Mesenchymal stem cell (in vitro differentiated cells and primary cell): ENCODE measurements around the gene HYAL4.

Experiments
- DNase-seq: peaks from one replicate; pipeline ENCODE4 v3.0.0-alpha.2; 2013
- H2AFZ ChIP-seq: one replicate; pipeline ENCODE4 v1.6.1; 2013; ENCODE audit warnings: low read depth, mild to moderate bottlenecking, control low read depth, inconsistent platforms, low read length, moderate library complexity
- H2AK5ac ChIP-seq: 2 replicates; pipeline ENCODE4 v1.6.1; 2013; ENCODE audit warnings: low read length, moderate library complexity, mild to moderate bottlenecking, inconsistent platforms; ENCODE audit not compliant: severe bottlenecking
- H2BK120ac ChIP-seq: one replicate; pipeline ENCODE4 v1.6.1; 2013; ENCODE audit warnings: low read depth, mild to moderate bottlenecking, inconsistent platforms, low read length, moderate library complexity
- H2BK12ac ChIP-seq, 2 experiments: one replicate each; pipeline ENCODE4 v1.6.1; 2013; ENCODE audit warnings: inconsistent platforms in 2 of 2, low read length in 2 of 2, mild to moderate bottlenecking in 2 of 2, moderate library complexity in 2 of 2, control low read depth in 1 of 2
- H2BK15ac ChIP-seq: one replicate; pipeline ENCODE4 v1.6.1; 2013; ENCODE audit warnings: mild to moderate bottlenecking, low read depth, inconsistent platforms; ENCODE audit not compliant: poor library complexity, severe bottlenecking
- H2BK5ac ChIP-seq: 2 replicates; pipeline ENCODE4 v1.6.1; 2013; ENCODE audit warnings: low read depth, mild to moderate bottlenecking, low read length, control low read depth, inconsistent platforms; ENCODE audit not compliant: poor library complexity, severe bottlenecking
- H3K14ac ChIP-seq, 2 experiments: one replicate each; pipeline ENCODE4 v1.6.1; 2013; ENCODE audit warnings: inconsistent platforms in 2 of 2, low read length in 2 of 2, control low read depth in 1 of 2, mild to moderate bottlenecking in 1 of 2, moderate library complexity in 1 of 2
- H3K18ac ChIP-seq, 2 experiments: one replicate each; pipeline ENCODE4 v1.6.1; 2013; ENCODE audit warnings: inconsistent platforms in 2 of 2, low read length in 2 of 2, control low read depth in 1 of 2, low read depth in 1 of 2, mild to moderate bottlenecking in 1 of 2
- H3K23ac ChIP-seq, 2 experiments: one replicate each; pipeline ENCODE4 v1.6.1; 2013; ENCODE audit warnings: inconsistent platforms in 2 of 2, low read length in 2 of 2, mild to moderate bottlenecking in 2 of 2, moderate library complexity in 2 of 2, control low read depth in 1 of 2
- H3K27ac ChIP-seq: 2 replicates; pipeline ENCODE4 v1.5.1; 2013; ENCODE audit warnings: mild to moderate bottlenecking, moderate library complexity, low read length, control low read depth, inconsistent platforms; ENCODE audit not compliant: poor library complexity, severe bottlenecking
- H3K27me3 ChIP-seq, 2 experiments: 2 replicates each; pipeline versions ENCODE4 v1.6.1 to v1.7.0; 2013; ENCODE audit warnings: low read length in 2 of 2, mild to moderate bottlenecking in 2 of 2, moderate library complexity in 2 of 2, control low read depth in 1 of 2, inconsistent platforms in 1 of 2; ENCODE audit not compliant: control insufficient read depth in 1 of 2, insufficient read depth in 1 of 2
- H3K36me3 ChIP-seq, 2 experiments: 2 replicates each; pipeline versions ENCODE4 v1.6.1 to v1.7.0; 2013; ENCODE audit warnings: low read length in 2 of 2, control low read depth in 1 of 2, inconsistent platforms in 1 of 2, low read depth in 1 of 2, mild to moderate bottlenecking in 1 of 2; ENCODE audit not compliant: insufficient read depth in 2 of 2, control insufficient read depth in 1 of 2
- H3K4ac ChIP-seq, 2 experiments: one replicate each; pipeline ENCODE4 v1.6.1; 2013; ENCODE audit warnings: inconsistent platforms in 2 of 2, low read length in 2 of 2, mild to moderate bottlenecking in 2 of 2, moderate library complexity in 2 of 2, control low read depth in 1 of 2, low read depth in 1 of 2
- H3K4me1 ChIP-seq: 2 replicates; pipeline ENCODE4 v1.6.1; 2013; ENCODE audit warnings: low read depth, low read length, control low read depth; ENCODE audit not compliant: control insufficient read depth, insufficient read depth
- H3K4me2 ChIP-seq: 2 replicates; pipeline ENCODE4 v1.6.1; 2013; ENCODE audit warnings: low read length, mild to moderate bottlenecking, inconsistent platforms; ENCODE audit not compliant: poor library complexity, severe bottlenecking
- H3K4me3 ChIP-seq, 2 experiments: 2 replicates each; pipeline versions ENCODE4 v1.5.1 to v1.7.0; 2013; ENCODE audit warnings: low read length in 2 of 2, mild to moderate bottlenecking in 2 of 2, control low read depth in 1 of 2, low read depth in 1 of 2; ENCODE audit not compliant: insufficient read depth in 1 of 2
- H3K79me1 ChIP-seq: replicated peaks from 2 replicates; pipeline ENCODE4 v1.6.1; 2013; ENCODE audit warnings: mild to moderate bottlenecking, control low read depth, low read length, inconsistent platforms; ENCODE audit not compliant: poor library complexity, severe bottlenecking
- H3K9ac ChIP-seq: 2 replicates; pipeline ENCODE4 v1.7.0; 2013; ENCODE audit warnings: mild to moderate bottlenecking, low read length, moderate library complexity
- H3K9me3 ChIP-seq: 2 replicates; pipeline ENCODE4 v1.7.0; 2013; ENCODE audit warnings: mild to moderate bottlenecking, low read length; ENCODE audit not compliant: control insufficient read depth
- H4K8ac ChIP-seq: one replicate; pipeline ENCODE4 v1.6.1; 2013; ENCODE audit warnings: inconsistent platforms, mild to moderate bottlenecking, low read length, moderate library complexity
- H4K91ac ChIP-seq: one replicate; pipeline ENCODE4 v1.6.1; 2013; ENCODE audit warnings: mild to moderate bottlenecking, low read length, inconsistent platforms
- WGBS: methylation state at CpG from one replicate; pipeline ENCODE4 v1.1.7; 2013; ENCODE audit warnings: mixed read lengths; 5-methylcytosine and 5-hydroxymethylcytosine counted together

HYAL4 gene

GRCh38 chr7:123864966-123865365, 20.0 kb downstream of the HYAL4 start:
- Histone ChIP-seq H3K18ac (no peak overlapping the region), H2BK120ac (no peak overlapping the region), H2BK5ac (no peak overlapping the region), H3K4me2 (no peak overlapping the region), H3K14ac (no peak overlapping the region), H3K9me3 (no peaks in the 10 kb centered on the region), H3K4me1 (no peaks in the 10 kb centered on the region), H3K9ac (no peak overlapping the region), H4K8ac (no peak overlapping the region), H3K79me1 (no peaks in the 10 kb centered on the region), H2AK5ac (no peak overlapping the region), H2BK15ac (no peak overlapping the region), H3K23ac (no peak overlapping the region), H3K27me3 (peaks cover 0 to 3% of the 10 kb centered on the region in 2 experiments), H4K91ac (no peak overlapping the region), H3K36me3 (no peaks in the 10 kb centered on the region), H2AFZ (no peak overlapping the region), H3K4ac (no peak overlapping the region), H2BK12ac (no peak overlapping the region), H3K4me3 (no peak overlapping the region), H3K27ac (peak overlapping the region; percentile 12)
- 39% methylated on average over 1 of the region's 1 CpG for WGBS
- no peak for DNase-seq

DNA sequence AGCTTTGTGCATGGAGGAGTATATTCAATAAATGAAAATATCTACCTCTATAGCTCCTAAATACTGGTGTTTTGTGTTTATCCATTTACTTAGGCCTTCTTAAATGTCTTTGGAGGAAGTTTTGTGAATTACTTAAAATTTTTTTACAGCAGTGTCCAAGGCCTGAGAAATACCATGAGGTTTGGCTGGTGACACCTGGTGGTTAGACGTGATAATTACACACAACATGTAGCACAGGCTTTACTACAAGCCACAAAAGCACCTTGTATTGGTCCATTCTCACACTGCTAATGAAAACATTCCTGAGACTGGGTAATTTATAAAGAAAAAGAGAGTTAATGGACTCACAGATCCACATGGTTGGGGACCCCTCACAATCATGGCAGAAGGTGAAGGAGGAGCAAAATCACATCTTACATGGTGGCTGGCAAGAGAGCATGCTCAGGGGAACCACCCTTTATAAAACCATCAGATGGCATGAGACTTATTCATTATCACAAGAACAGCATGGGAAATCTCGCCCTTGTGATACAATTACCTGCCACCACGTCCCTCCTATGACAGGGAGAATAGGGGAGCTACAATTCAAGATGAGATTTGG, 20.6 kb downstream of the HYAL4 start:
- H2BK120ac ChIP-seq: no peak overlapping the region
- H3K14ac ChIP-seq: no peak overlapping the region
- H3K27ac ChIP-seq: no peak overlapping the region
- H3K9me3 ChIP-seq: no peaks in the 10 kb centered on the region
- H3K4me1 ChIP-seq: no peaks in the 10 kb centered on the region
- H3K27me3 ChIP-seq: peaks cover 0 to 3% of the 10 kb centered on the region in 2 experiments
- peak; percentile 66 for DNase-seq
- H3K23ac ChIP-seq: no peak overlapping the region
- no peak overlapping the region for H2AFZ ChIP-seq
- H3K4me3 ChIP-seq: no peak overlapping the region
- H3K4me2 ChIP-seq: no peak overlapping the region
- no peak overlapping the region for H4K91ac ChIP-seq
- no peak overlapping the region for H2BK5ac ChIP-seq
- H2BK15ac ChIP-seq: no peak overlapping the region
- no peak overlapping the region for H2BK12ac ChIP-seq
- no peaks in the 10 kb centered on the region for H3K79me1 ChIP-seq
- no peak overlapping the region for H3K18ac ChIP-seq
- 4% methylated on average over 2 of the region's 3 CpGs for WGBS
- no peak overlapping the region for H2AK5ac ChIP-seq
- H3K9ac ChIP-seq: no peak overlapping the region
- no peak overlapping the region for H3K4ac ChIP-seq
- no peak overlapping the region for H4K8ac ChIP-seq
- no peaks in the 10 kb centered on the region for H3K36me3 ChIP-seq

DNA sequence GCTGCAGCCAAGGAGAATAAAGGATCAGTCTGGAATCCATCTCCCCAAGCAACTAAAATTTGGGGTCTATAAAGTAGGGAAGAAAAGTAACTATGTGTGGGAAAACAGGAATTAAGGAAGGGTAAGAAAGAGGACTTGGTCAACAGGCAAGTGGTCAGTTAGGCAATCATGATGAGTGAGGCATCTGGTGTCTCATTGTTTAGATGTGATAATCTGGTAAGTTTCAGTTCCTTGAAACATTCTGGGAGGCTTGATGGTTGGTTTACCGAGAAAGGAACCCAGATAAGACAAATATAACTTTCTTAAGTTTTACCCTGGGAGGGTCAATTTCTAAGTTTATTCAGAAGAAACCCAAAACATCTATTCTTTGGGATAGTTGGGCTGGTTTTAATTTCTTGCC, 22.3 kb downstream of the HYAL4 start:
- H3K4me1 ChIP-seq: no peaks in the 10 kb centered on the region

GRCh38 chr7:123871998-123872867, 27.3 kb downstream of the HYAL4 start:
- 16% methylated on average over 5 of the region's 7 CpGs for WGBS
- H2BK120ac ChIP-seq: no peak overlapping the region

More for the DNA sequence above, 22.3 kb downstream of the HYAL4 start:
- Histone ChIP-seq H4K91ac (no peak overlapping the region), H3K27ac (no peak overlapping the region), H3K9ac (no peak overlapping the region), H2BK15ac (no peak overlapping the region), H3K9me3 (no peaks in the 10 kb centered on the region), H3K4me3 (no peak overlapping the region), H3K27me3 (peaks cover 0 to 5% of the 10 kb centered on the region in 2 experiments), H2BK5ac (no peak overlapping the region), H2AFZ (no peak overlapping the region), H3K18ac (no peak overlapping the region), H2BK12ac (no peak overlapping the region), H2AK5ac (no peak overlapping the region), H3K79me1 (no peaks in the 10 kb centered on the region), H3K23ac (no peak overlapping the region), H3K36me3 (no peaks in the 10 kb centered on the region), H3K4ac (no peak overlapping the region), H3K14ac (no peak overlapping the region), H2BK120ac (no peak overlapping the region), H4K8ac (no peak overlapping the region), H3K4me2 (no peak overlapping the region)
- peak; percentile 49 for DNase-seq
- no CpG with 5 or more reads among the region's 1 CpG for WGBS

More at GRCh38 chr7:123871998-123872867, 27.3 kb downstream of the HYAL4 start:
- Histone ChIP-seq H3K27ac (no peak overlapping the region), H2BK12ac (no peak overlapping the region), H3K9ac (no peak overlapping the region), H2BK5ac (no peak overlapping the region), H3K14ac (no peak overlapping the region), H3K4me1 (no peaks in the 10 kb centered on the region), H3K9me3 (no peaks in the 10 kb centered on the region), H4K91ac (no peak overlapping the region), H3K4ac (no peak overlapping the region), H2AFZ (no peak overlapping the region), H3K18ac (no peak overlapping the region), H3K27me3 (peaks cover 0 to 6% of the 10 kb centered on the region in 2 experiments), H2AK5ac (no peak overlapping the region), H3K4me3 (no peak overlapping the region), H3K79me1 (no peaks in the 10 kb centered on the region), H3K4me2 (no peak overlapping the region), H4K8ac (no peak overlapping the region), H3K23ac (no peak overlapping the region), H3K36me3 (no peaks in the 10 kb centered on the region), H2BK15ac (no peak overlapping the region)
- peak; percentile 64 for DNase-seq
